ENCODE data around the gene SDHAF3.
A peak's percentile ranks its signal among the peaks of the same experiment; 100 is the strongest.

The SDHAF3 gene

DNA sequence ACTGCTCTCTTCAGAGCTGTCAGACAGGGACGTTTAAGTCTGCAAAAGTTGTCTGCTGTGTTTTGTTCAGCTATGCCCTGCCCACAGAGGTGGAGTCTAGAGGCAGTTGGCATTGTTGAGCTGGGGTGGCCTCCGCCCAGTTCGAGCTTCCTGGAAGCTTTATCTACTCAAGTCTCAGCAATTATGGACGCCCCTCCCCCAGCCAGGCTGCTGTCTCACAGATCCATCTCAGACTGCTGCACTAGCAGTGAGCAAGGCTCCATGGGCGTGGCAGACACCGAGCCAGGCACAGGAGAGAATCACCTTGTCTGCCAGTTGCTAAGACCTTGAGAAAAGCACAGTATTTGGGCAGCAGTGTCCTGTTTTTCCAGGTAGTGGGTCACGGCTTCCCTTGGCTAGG is 98.1 kb downstream of the SDHAF3 start:
- TF ChIP-seq ZBTB17 (tag by site-specific recombination; IDR thresholded peaks at IDR 0.05) (peak; percentile 66), ZNF600 (tag by site-specific recombination; IDR thresholded peaks at IDR 0.05) (no peak), KLF1 (tag by site-specific recombination; IDR thresholded peaks at IDR 0.05) (peak; percentile 47)
- POLR2A ChIA-PET: no interaction called here

DNA sequence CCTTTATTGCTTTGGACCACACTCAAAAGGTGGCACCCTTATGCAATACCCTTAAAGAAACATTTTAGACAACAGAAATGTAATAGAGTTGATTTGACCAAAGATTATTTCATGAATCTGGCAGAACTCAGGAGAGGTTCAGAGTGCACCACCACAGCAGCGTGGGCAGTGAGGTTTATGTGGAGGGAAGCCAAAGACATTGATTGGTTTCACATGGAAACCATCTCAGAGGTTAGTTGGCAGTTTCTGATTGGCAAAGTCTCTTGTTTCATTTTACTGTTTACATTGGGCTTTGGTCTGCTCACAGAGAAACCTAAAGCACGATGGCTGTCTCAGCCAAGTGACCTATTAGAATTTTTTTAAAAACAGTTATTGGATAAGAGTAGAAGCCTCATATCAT is 101.3 kb downstream of the SDHAF3 start:
- POLR2A ChIA-PET: no interaction called here
- no peaks in the 10 kb centered on the region for H3K9me3 ChIP-seq (ENCODE audit: control insufficient read depth, insufficient read depth, low read depth, low read length)
- CTCF ChIA-PET: no interaction called here
- no peak overlapping the region for H3K27ac ChIP-seq (ENCODE audit: extremely low read depth, low read depth, low read length)
- TF ChIP-seq ZNF157 (tag by site-specific recombination; IDR thresholded peaks at IDR 0.05) (no peak), ZNF248 (tag by site-specific recombination; IDR thresholded peaks at IDR 0.05) (no peak), ZNF558 (tag by site-specific recombination; IDR thresholded peaks at IDR 0.05) (no peak), ZNF776 (tag by site-specific recombination; IDR thresholded peaks at IDR 0.05; ENCODE audit: borderline replicate concordance) (no peak), ZNF473 (tag by site-specific recombination; IDR thresholded peaks at IDR 0.05) (no peak), ZNF510 (tag by site-specific recombination; IDR thresholded peaks at IDR 0.05; ENCODE audit: insufficient replicate concordance) (no peak), TRIM28 (IDR thresholded peaks at IDR 0.05; ENCODE audit: borderline replicate concordance, low read length) (no peak), ZNF138 (tag by site-specific recombination; IDR thresholded peaks at IDR 0.05; ENCODE audit: borderline replicate concordance) (no peak), ZNF48 (tag by site-specific recombination; IDR thresholded peaks at IDR 0.05) (no peak)
- TF ChIP-seq, protein P1, sequence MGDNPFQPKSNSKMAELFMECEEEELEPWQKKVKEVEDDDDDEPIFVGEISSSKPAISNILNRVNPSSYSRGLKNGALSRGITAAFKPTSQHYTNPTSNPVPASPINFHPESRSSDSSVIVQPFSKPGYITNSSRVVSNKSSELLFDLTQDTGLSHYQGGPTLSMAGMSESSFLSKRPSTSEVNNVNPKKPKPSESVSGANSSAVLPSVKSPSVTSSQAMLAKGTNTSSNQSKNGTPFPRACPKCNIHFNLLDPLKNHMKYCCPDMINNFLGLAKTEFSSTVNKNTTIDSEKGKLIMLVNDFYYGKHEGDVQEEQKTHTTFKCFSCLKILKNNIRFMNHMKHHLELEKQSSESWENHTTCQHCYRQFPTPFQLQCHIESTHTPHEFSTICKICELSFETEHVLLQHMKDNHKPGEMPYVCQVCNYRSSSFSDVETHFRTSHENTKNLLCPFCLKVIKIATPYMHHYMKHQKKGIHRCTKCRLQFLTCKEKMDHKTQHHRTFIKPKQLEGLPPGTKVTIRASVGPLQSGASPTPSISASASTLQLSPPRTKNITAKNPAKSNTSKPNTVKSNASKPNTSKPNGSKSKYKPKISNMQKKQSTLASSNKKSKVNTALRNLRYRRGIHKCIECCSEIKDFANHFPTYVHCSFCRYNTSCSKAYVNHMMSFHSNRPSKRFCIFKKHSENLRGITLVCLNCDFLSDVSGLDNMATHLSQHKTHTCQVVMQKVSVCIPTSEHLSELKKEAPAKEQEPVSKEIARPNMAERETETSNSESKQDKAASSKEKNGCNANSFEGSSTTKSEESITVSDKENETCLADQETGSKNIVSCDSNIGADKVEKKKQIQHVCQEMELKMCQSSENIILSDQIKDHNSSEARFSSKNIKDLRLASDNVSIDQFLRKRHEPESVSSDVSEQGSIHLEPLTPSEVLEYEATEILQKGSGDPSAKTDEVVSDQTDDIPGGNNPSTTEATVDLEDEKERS (tag by site-specific recombination; IDR thresholded peaks at IDR 0.05): no peak
- TF ChIP-seq, protein P2, sequence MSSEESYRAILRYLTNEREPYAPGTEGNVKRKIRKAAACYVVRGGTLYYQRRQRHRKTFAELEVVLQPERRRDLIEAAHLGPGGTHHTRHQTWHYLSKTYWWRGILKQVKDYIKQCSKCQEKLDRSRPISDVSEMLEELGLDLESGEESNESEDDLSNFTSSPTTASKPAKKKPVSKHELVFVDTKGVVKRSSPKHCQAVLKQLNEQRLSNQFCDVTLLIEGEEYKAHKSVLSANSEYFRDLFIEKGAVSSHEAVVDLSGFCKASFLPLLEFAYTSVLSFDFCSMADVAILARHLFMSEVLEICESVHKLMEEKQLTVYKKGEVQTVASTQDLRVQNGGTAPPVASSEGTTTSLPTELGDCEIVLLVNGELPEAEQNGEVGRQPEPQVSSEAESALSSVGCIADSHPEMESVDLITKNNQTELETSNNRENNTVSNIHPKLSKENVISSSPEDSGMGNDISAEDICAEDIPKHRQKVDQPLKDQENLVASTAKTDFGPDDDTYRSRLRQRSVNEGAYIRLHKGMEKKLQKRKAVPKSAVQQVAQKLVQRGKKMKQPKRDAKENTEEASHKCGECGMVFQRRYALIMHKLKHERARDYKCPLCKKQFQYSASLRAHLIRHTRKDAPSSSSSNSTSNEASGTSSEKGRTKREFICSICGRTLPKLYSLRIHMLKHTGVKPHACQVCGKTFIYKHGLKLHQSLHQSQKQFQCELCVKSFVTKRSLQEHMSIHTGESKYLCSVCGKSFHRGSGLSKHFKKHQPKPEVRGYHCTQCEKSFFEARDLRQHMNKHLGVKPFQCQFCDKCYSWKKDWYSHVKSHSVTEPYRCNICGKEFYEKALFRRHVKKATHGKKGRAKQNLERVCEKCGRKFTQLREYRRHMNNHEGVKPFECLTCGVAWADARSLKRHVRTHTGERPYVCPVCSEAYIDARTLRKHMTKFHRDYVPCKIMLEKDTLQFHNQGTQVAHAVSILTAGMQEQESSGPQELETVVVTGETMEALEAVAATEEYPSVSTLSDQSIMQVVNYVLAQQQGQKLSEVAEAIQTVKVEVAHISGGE (tag by site-specific recombination; conservative IDR thresholded peaks at IDR 0.05; ENCODE audit: low read depth): no peak
- no peaks in the 10 kb centered on the region for H3K4me1 ChIP-seq (ENCODE audit: control insufficient read depth, insufficient read depth, low read length)
- H3K36me3 ChIP-seq (ENCODE audit: control insufficient read depth in 2 of 2, insufficient read depth in 1 of 2, low read length in 2 of 2): no peaks in the 10 kb centered on the region
- H3K4me3 ChIP-seq (ENCODE audit: low read depth, low read length): no peak overlapping the region

More for the DNA sequence above, 98.1 kb downstream of the SDHAF3 start:
- CTCF ChIA-PET: no interaction called here
- H3K36me3 ChIP-seq (ENCODE audit: control insufficient read depth in 2 of 2, insufficient read depth in 1 of 2, low read length in 2 of 2): no peaks in the 10 kb centered on the region
- H3K9me3 ChIP-seq (ENCODE audit: control insufficient read depth, insufficient read depth, low read depth, low read length): no peaks in the 10 kb centered on the region
- H3K4me1 ChIP-seq (ENCODE audit: control insufficient read depth, insufficient read depth, low read length): no peaks in the 10 kb centered on the region
- H3K27ac ChIP-seq (ENCODE audit: extremely low read depth, low read depth, low read length): no peak overlapping the region
- no peak overlapping the region for H3K4me3 ChIP-seq (ENCODE audit: low read depth, low read length)

DNA sequence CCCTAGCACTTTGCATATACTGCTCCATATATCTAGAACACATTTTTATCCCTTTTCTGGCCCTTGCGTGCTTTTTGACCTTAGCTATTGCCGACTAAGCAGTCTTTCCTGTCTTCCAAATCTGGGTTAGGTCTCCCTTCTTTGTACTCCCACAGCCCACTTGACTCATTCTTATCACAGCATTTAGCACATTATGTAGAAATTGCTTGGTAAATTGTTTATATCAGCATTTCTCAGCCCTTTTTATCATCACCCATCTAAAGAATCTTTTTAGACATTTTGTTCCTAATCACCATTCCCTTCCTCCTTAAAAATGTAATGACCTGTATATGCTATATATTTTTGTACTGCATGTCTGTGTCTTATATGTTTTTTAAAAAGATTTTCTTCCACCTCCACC is 101.7 kb downstream of the SDHAF3 start:
- Histone ChIP-seq H3K36me3 (ENCODE audit: control insufficient read depth in 2 of 2, insufficient read depth in 1 of 2, low read length in 2 of 2) (no peaks in the 10 kb centered on the region), H3K4me1 (ENCODE audit: control insufficient read depth, insufficient read depth, low read length) (no peaks in the 10 kb centered on the region), H3K9me3 (ENCODE audit: control insufficient read depth, insufficient read depth, low read depth, low read length) (no peaks in the 10 kb centered on the region), H3K27ac (ENCODE audit: extremely low read depth, low read depth, low read length) (no peak overlapping the region), H3K4me3 (ENCODE audit: low read depth, low read length) (no peak overlapping the region)
- CTCF ChIA-PET: no interaction called here
- POLR2A ChIA-PET: no interaction called here
- no peak for TF ChIP-seq TRIM28 (IDR thresholded peaks at IDR 0.05; ENCODE audit: borderline replicate concordance, low read length)
- TF ChIP-seq ZNF335 (tag by site-specific recombination; conservative IDR thresholded peaks at IDR 0.05): no peak
- TF ChIP-seq, protein P3, sequence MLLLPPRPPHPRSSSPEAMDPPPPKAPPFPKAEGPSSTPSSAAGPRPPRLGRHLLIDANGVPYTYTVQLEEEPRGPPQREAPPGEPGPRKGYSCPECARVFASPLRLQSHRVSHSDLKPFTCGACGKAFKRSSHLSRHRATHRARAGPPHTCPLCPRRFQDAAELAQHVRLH (tag by site-specific recombination; IDR thresholded peaks at IDR 0.05): no peak
- no peak for TF ChIP-seq ZFHX2 (tag by site-specific recombination; conservative IDR thresholded peaks at IDR 0.05)
- no peak for TF ChIP-seq ZNF37A (tag by site-specific recombination; IDR thresholded peaks at IDR 0.05)
- no peak for TF ChIP-seq ZNF184 (tag by site-specific recombination; IDR thresholded peaks at IDR 0.05)
- no peak for TF ChIP-seq ZNF214 (tag by site-specific recombination; IDR thresholded peaks at IDR 0.05; ENCODE audit: borderline replicate concordance)
- TF ChIP-seq, protein P4, sequence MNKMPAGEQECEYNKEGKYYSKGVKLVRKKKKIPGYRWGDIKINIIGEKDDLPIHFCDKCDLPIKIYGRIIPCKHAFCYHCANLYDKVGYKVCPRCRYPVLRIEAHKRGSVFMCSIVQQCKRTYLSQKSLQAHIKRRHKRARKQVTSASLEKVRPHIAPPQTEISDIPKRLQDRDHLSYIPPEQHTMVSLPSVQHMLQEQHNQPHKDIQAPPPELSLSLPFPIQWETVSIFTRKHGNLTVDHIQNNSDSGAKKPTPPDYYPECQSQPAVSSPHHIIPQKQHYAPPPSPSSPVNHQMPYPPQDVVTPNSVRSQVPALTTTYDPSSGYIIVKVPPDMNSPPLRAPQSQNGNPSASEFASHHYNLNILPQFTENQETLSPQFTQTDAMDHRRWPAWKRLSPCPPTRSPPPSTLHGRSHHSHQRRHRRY (tag by site-specific recombination; IDR thresholded peaks at IDR 0.05): no peak
- TF ChIP-seq, protein P5, sequence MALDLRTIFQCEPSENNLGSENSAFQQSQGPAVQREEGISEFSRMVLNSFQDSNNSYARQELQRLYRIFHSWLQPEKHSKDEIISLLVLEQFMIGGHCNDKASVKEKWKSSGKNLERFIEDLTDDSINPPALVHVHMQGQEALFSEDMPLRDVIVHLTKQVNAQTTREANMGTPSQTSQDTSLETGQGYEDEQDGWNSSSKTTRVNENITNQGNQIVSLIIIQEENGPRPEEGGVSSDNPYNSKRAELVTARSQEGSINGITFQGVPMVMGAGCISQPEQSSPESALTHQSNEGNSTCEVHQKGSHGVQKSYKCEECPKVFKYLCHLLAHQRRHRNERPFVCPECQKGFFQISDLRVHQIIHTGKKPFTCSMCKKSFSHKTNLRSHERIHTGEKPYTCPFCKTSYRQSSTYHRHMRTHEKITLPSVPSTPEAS (tag by site-specific recombination; IDR thresholded peaks at IDR 0.05): no peak
- no peak for TF ChIP-seq ZNF311 (tag by site-specific recombination; IDR thresholded peaks at IDR 0.05; ENCODE audit: borderline replicate concordance)
- TF ChIP-seq ZNF350 (tag by site-specific recombination; IDR thresholded peaks at IDR 0.05): no peak

All from HEK293 (cell line).